Measurements from ENCODE around the gene RNF113A.
"Not testable (repeated sequence)": the region's sequence is repeated elsewhere in the genome, so short reads cannot be mapped to it uniquely, and the experiment has no call there.

Gene RNF113A

GRCh38 chrX:119871599-119872395 is at the start of gene RNF113A, which contains the start of gene NDUFA1:
Gene RNF113A (minus strand): TSS chrX:119871733. CDS start chrX:119871613, 120 bp downstream.
Gene NDUFA1 (plus strand): TSS chrX:119871832. CDS start chrX:119871912, 80 bp downstream.
- DNase-seq (ENCODE audit: low read depth in 2 of 2), result peak; percentile 65 to 75

GRCh38 chrX:119919835-119920585 is 48.5 kb upstream of the RNF113A start:
- DNase-seq (ENCODE audit: low read depth in 2 of 2), result no peak

- no peak for DNase-seq (ENCODE audit: low read depth in 2 of 2)
Measured at GRCh38 chrX:119917877-119918276, 46.3 kb upstream of the RNF113A start.

- DNase-seq (ENCODE audit: low read depth in 2 of 2), result no peak
Measured at GRCh38 chrX:119916310-119916709, 44.8 kb upstream of the RNF113A start.

- no peak for DNase-seq (ENCODE audit: low read depth in 2 of 2)
Measured at GRCh38 chrX:119900976-119901375, 29.4 kb upstream of the RNF113A start.

GRCh38 chrX:119899125-119899524 is 27.6 kb upstream of the RNF113A start:
- no peak for DNase-seq (ENCODE audit: low read depth in 2 of 2)

- DNase-seq (ENCODE audit: low read depth in 2 of 2), result no peak
Measured at GRCh38 chrX:119895843-119896326, 24.4 kb upstream of the RNF113A start, which contains the start of gene AKAP14. Gene AKAP14 (plus strand): TSS chrX:119895893. CDS start chrX:119903224, 7,331 bp downstream.

- DNase-seq (ENCODE audit: low read depth in 2 of 2), result not testable (repeated sequence)
Measured at GRCh38 chrX:119891961-119892692, 20.6 kb upstream of the RNF113A start.

GRCh38 chrX:119890626-119891025 is 19.1 kb upstream of the RNF113A start:
- DNase-seq (ENCODE audit: low read depth in 2 of 2), result not testable (repeated sequence)

GRCh38 chrX:119887721-119888425 is 16.3 kb upstream of the RNF113A start:
- DNase-seq (ENCODE audit: low read depth in 2 of 2), result peak; percentile 30 to 51

GRCh38 chrX:119885554-119886428 is 14.3 kb upstream of the RNF113A start:
- no peak for DNase-seq (ENCODE audit: low read depth in 2 of 2)

- DNase-seq (ENCODE audit: low read depth in 2 of 2), result no peak
Measured at GRCh38 chrX:119880552-119881437, 9.3 kb upstream of the RNF113A start.

GRCh38 chrX:119880076-119880475 is 8.5 kb upstream of the RNF113A start:
- DNase-seq (ENCODE audit: low read depth in 2 of 2), result no peak

GRCh38 chrX:119878740-119879139 is 7.2 kb upstream of the RNF113A start:
- no peak for DNase-seq (ENCODE audit: low read depth in 2 of 2)

- no peak for DNase-seq (ENCODE audit: low read depth in 2 of 2)
Measured at GRCh38 chrX:119871245-119871598, 311 bp downstream of the RNF113A start.

- DNase-seq (ENCODE audit: low read depth in 2 of 2), result no peak
Measured at GRCh38 chrX:119870626-119871131, 854 bp downstream of the RNF113A start.

- DNase-seq (ENCODE audit: low read depth in 2 of 2), result no peak
Measured at GRCh38 chrX:119853444-119853843, 18.1 kb downstream of the RNF113A start.

GRCh38 chrX:119852382-119853353 is 18.9 kb downstream of the RNF113A start, which contains the start of gene UPF3B:
Gene UPF3B (minus strand): TSS chrX:119852963. CDS start chrX:119852928, 35 bp downstream.
- peak; percentile 84 to 90 for DNase-seq (ENCODE audit: low read depth in 2 of 2)
